GM18907 (cell line): ENCODE results near the gene PRICKLE2.

Experiments used
- ATAC-seq: cut with Tn5 transposase; IDR thresholded peaks from one replicate; pipeline ENCODE4 v1.9.1; 2021; ENCODE audit warnings: mild to moderate bottlenecking, moderate library complexity; ENCODE audit not compliant: unreplicated experiment

PRICKLE2 gene

DNA sequence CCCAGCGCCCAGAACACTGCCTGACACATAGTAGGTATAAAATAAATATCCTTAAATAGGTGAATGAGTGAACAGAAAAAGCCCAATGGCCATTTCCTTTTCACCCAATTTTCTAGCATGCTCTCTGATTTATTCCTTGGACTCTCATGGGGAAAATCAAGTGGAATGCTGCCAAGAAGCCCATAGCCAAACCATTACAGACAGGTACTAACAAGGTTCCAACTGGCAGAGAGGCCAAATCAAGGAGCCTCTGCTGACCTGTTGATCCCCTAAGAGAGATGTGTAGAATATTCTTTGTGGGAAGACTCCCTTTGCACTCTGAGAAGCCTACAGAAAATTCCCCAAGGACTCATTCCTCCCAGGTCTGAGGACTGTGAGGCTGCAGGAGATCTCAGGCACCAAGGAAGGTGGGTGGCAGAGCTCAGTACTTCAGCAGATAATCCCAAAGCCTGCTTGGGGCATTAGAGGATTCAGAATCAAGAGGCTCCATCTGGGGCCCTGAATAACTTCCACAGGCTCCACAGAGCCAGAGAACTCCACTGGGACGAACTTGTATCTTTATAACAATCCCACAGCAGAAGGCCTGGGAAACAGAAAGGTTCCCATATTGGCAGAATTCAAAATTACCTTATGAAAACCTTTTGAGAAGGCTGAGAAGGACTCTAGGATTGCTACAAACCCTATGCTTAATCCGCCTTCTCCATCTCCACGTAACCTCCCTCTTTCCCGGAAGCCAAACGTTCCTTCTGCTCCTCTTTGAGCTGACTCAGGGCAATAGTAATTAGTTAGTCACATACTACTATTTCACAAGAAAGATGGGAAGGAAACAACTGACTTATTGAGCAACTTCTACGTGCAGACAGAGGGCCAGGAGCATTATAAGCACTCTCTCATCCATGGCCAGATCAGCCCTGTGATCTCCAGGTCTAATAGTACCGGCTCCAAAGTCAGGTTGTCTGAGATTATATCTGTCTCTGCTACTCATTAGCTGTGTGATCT lies 34.5 kb downstream of the PRICKLE2 start:
- no peak for ATAC-seq

GRCh38 chr3:64188810-64189560 lies 36.3 kb downstream of the PRICKLE2 start:
- ATAC-seq: no peak

- ATAC-seq: no peak
Measured at GRCh38 chr3:64187065-64187959, 38.0 kb downstream of the PRICKLE2 start.

DNA sequence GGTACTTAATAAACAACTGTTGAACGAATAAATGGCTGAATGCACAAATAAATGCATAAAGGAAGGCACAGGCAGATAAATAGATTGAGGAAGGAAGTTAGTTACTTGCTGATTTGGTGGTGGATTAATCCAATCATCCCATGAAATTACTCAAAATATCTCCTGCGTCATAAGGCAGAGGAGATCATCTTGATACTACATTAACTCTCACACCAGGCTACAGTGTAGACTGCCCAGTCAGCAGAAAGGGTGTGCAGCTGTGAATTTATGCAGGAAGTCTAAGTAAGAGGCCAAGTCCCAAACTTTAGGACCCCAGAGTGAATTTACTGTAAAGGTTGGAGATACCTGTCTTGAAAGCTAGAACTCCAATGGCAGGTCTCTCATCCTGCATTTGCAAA lies 38.6 kb downstream of the PRICKLE2 start:
- ATAC-seq: no peak

- ATAC-seq: no peak
Measured at GRCh38 chr3:64185436-64185835, 39.8 kb downstream of the PRICKLE2 start.

GRCh38 chr3:64184621-64185020 lies 40.6 kb downstream of the PRICKLE2 start:
- no peak for ATAC-seq

DNA sequence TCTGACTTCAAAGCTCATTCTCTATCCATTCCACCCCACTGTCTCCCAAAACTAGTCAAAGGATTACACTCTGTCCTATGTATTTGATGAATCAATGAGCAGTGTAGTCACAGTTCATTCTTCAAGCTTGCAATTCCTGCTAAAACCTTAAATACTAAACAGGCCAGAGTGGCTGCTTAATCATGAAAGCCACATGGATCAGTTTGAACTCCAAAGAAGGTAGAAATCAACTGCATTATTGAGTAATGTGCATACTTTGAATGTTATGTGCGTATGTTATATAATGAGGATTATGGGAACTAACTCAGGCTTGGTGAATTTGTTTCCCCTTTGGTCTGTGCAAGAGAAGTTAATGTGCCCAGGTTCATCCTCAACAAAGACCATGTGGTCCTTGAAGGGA lies 45.4 kb downstream of the PRICKLE2 start:
- no peak for ATAC-seq

DNA sequence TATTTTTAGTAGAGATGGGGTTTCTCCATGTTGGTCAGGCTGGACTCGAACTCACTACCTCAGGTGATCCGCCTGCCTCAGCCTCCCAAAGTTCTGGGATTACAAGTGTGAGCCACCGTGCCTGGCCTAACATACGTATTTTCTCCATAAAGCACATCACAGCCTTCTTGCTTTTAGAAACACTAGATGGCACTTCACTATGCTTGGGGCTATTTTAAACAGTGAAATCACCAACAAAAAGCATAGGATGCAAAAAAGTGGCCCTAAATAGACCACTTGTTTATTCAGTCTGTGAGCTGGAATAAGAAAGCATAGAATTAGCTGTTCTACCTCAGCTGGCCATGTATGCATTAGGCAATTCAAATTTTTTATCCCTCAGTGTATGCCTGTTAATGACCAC lies 46.0 kb downstream of the PRICKLE2 start:
- ATAC-seq: no peak

DNA sequence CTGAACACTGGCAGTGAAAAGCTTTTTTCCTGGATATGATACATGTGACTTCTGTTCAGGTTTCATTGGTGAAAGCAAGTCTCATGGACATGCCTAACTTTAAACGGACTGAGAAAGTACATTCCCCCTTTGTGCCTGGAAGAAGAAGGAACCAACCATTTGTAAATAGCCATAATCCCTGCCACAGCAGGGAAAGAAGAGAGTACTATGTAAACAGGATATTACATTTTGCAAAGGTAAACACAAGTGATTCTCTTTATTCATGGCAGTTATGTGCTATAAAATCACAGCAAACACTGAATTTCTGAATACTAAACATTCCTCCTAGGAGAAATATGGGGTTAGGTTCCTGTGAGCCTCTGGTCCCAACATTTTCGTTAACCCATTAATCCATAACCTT lies 46.8 kb downstream of the PRICKLE2 start:
- no peak for ATAC-seq

DNA sequence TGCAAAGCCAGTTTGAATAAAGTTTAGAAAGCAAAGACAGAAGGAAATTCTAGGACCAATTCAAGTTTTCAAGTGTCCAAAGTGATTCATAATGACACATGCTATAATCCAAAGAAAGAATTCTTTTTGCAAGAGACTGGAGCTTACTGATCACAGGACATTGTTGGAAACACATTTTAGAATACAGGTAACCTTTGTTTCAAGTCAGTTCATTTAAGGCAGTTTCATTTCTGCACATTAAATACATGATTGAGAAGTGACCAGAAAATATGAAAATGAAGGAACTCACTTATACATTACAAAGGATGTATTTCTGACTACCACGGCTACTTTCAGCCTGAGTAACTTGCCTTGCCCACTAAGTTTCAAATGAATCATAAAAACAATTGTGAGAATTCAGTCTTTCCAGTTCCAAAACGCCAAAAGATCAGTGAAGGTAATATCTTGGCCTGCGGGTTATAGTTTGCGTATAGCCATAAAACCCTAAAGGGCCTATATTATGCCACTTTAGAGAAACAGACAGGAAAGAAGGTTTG lies 48.7 kb downstream of the PRICKLE2 start:
- peak; percentile 46 for ATAC-seq

GRCh38 chr3:64174328-64174727 lies 50.9 kb downstream of the PRICKLE2 start:
- ATAC-seq: no peak

DNA sequence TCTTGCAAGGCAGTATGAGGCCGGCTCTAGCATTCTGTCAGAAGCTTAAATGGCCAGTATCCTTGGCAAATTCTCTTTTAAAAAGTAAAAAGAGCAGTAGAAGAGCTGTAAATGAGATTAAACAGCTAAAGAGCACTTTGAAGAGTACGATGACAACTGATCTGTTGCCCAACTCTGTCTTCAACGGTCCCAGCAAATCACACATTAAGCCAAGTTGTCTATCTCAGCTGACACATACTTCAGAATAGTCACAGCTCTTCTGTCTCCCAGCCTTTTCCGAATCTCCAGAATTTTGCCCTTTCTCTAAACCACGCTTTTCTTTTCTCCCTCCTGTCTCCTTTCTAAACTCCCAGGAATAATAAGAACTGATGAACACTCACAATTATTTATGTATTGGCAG lies 51.7 kb downstream of the PRICKLE2 start:
- ATAC-seq: no peak

- no peak for ATAC-seq
Measured at GRCh38 chr3:64170270-64170669, 55.0 kb downstream of the PRICKLE2 start.

DNA sequence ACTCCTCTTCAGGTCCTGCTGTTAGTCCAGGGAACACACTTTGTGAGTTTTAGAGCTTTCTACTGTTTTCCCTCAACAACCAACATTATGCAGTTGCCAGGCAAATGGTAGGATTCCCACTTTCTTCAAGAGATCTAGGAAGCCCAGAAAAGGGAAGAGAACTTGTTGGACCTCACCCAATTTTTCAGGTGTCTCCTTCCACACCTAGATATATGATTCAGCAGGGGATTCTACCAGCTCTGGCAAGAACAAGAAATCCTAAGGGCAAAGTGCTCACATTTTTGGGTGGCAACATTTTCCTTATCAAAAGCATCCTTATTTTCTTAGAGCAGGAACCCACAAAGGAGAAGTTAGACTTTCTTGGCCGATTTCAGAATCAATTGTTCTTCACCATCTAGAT lies 57.4 kb downstream of the PRICKLE2 start:
- ATAC-seq: no peak

DNA sequence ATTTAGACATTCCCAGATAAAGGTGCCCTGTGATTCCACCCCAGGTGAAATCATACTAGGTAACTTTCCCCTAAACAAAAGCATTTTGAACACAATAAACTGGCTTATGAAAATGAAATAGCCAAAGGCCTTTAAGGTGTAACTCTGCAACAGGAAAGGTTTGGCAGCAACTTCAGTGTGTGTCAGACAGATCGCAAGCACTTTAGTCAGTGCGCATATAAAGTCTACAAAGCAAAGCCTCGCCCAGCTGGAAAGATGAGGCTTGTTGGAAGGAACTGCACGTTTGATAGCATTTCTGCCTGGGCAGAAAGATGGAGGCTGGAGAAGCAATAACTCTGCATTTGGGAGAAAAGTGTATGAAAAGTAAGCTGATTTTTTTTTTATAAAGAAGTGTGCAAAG lies 57.9 kb downstream of the PRICKLE2 start:
- ATAC-seq: no peak

DNA sequence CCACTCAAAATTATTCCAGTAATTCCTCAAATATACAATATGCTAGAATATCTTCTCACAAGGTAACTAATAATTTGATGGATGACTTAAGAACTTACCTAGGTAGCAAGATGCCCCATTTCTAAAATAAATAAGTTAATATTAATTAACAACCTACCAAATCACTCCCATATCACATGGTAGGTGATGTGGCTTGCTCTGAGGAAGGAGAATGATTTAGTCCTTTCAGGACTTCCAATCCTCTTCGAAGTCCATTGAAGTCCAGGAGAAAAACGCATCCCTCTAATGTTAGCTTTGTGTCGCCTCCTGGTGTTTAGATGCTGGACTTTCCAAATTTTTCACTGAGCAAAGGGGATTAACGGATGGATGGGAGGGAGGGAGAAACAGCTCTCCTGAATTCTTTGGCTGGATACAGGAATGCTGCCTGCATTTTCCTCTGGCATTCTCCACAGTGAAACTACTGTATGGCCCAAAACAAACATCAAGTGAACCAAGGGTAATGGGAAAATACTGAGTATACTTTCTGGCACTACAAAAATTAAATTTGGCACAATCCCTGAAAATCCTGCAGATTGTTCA lies 58.6 kb downstream of the PRICKLE2 start:
- no peak for ATAC-seq

GRCh38 chr3:64164349-64164748 lies 60.9 kb downstream of the PRICKLE2 start:
- no peak for ATAC-seq

GRCh38 chr3:64163755-64164148 lies 61.5 kb downstream of the PRICKLE2 start:
- ATAC-seq: no peak

GRCh38 chr3:64163019-64163754 lies 62.1 kb downstream of the PRICKLE2 start:
- ATAC-seq: no peak
